IMR-90 (cell line): ENCODE data around the gene CGGBP1. TPM values are rescaled to one million over a fixed set of nuclear protein-coding genes. Genes with fewer than 3 reads are reported as not detected.

Experiments used
- ATAC-seq: fragments of 200-7000 bp; cut with Tn5 transposase; 2 replicates; pipeline ENCODE4 v1.9.1; 2020; ENCODE audit warnings: low read depth, mild to moderate bottlenecking, moderate library complexity
- BruUV-seq: library from RNA; stranded (reverse); fragments of 400-500 nt; replicated peaks from 2 replicates; lab custom pipeline; 2021; lab: Mats Ljungman, UMichigan
- CTCF ChIA-PET: fragments of 300-600 bp; formaldehyde crosslinking; extraction: SDS; loops from one replicate; lab custom pipeline; 2021; ENCODE audit warnings: antibody characterized with exemption; lab: Yijun Ruan, JAX
- POLR2A ChIA-PET: fragments of 300-600 bp; sonication (Branson Sonifier 250); formaldehyde crosslinking; loops from one replicate; lab custom pipeline; 2022; ENCODE audit warnings: antibody characterized with exemption; ENCODE audit not compliant: unreplicated experiment; lab: Charles Lee
- DNase-seq: peaks from one replicate; pipeline ENCODE4 v3.0.0; 2013
- H2AFZ ChIP-seq: replicated peaks from 2 replicates; pipeline ENCODE3; 2013; ENCODE audit warnings: low read length, mild to moderate bottlenecking; ENCODE audit not compliant: poor library complexity
- H2AK5ac ChIP-seq: 2 replicates; pipeline ENCODE4 v1.6.1; 2013; ENCODE audit warnings: low read depth, low read length, inconsistent platforms
- H2AK9ac ChIP-seq: replicated peaks from 2 replicates; pipeline ENCODE3; 2013; ENCODE audit warnings: mild to moderate bottlenecking, low read depth, low read length, moderate library complexity; ENCODE audit not compliant: poor library complexity
- H2BK120ac ChIP-seq: 2 replicates; pipeline ENCODE4 v1.6.1; 2013; ENCODE audit warnings: low read depth, low read length, inconsistent platforms
- H2BK15ac ChIP-seq: 3 replicates; pipeline ENCODE4 v1.6.1; 2013; ENCODE audit warnings: low read depth, low read length, inconsistent platforms
- H2BK20ac ChIP-seq: 2 replicates; pipeline ENCODE4 v1.6.1; 2013; ENCODE audit warnings: low read depth, mild to moderate bottlenecking, inconsistent platforms, low read length, moderate library complexity
- H2BK5ac ChIP-seq: 2 replicates; pipeline ENCODE4 v1.6.1; 2013; ENCODE audit warnings: mild to moderate bottlenecking, low read depth, low read length, inconsistent platforms; ENCODE audit not compliant: poor library complexity, severe bottlenecking
- H3K14ac ChIP-seq: replicated peaks from 2 replicates; pipeline ENCODE4 v1.6.1; 2013; ENCODE audit warnings: low read depth, low read length, inconsistent platforms
- H3K18ac ChIP-seq: 2 replicates; pipeline ENCODE4 v1.6.1; 2013; ENCODE audit warnings: low read depth, low read length, control low read depth
- H3K23ac ChIP-seq: 2 replicates; pipeline ENCODE4 v1.6.1; 2013; ENCODE audit warnings: low read depth, low read length, inconsistent platforms
- H3K27ac ChIP-seq: 2 replicates; pipeline ENCODE4 v1.5.1; 2013; ENCODE audit warnings: mild to moderate bottlenecking, control low read depth, low read length; ENCODE audit not compliant: insufficient read depth
- H3K27me3 ChIP-seq: 2 replicates; pipeline ENCODE4 v1.6.1; 2013; ENCODE audit warnings: low read length; ENCODE audit not compliant: control insufficient read depth, insufficient read depth
- H3K36me3 ChIP-seq: 2 replicates; pipeline ENCODE4 v1.6.1; 2013; ENCODE audit warnings: low read length, mixed read lengths; ENCODE audit not compliant: control insufficient read depth, insufficient read depth
- H3K4ac ChIP-seq: 2 replicates; pipeline ENCODE4 v1.6.1; 2013; ENCODE audit warnings: low read depth, low read length, inconsistent platforms
- H3K4me1 ChIP-seq: 2 replicates; pipeline ENCODE4 v1.6.1; 2013; ENCODE audit warnings: low read length, mixed read lengths; ENCODE audit not compliant: control insufficient read depth, insufficient read depth
- H3K4me2 ChIP-seq: 2 replicates; pipeline ENCODE4 v1.6.1; 2013; ENCODE audit warnings: low read depth, mild to moderate bottlenecking, control low read depth, low read length, moderate library complexity
- H3K4me3 ChIP-seq: 2 replicates; pipeline ENCODE4 v1.5.1; 2013; ENCODE audit warnings: low read depth, mild to moderate bottlenecking, control low read depth, low read length, moderate library complexity; ENCODE audit not compliant: insufficient read depth
- H3K56ac ChIP-seq: 2 replicates; pipeline ENCODE4 v1.6.1; 2013; ENCODE audit warnings: low read length, inconsistent platforms; ENCODE audit not compliant: insufficient read depth; ENCODE audit errors: extremely low read depth
- H3K79me1 ChIP-seq, 2 experiments: 2 replicates each; pipeline ENCODE4 v1.6.1; 2013; ENCODE audit warnings: low read length in 2 of 2, inconsistent platforms in 1 of 2, low read depth in 1 of 2
- H3K9ac ChIP-seq: 2 replicates; pipeline ENCODE4 v1.6.1; 2013; ENCODE audit warnings: low read depth, low read length, control low read depth
- H3K9me1 ChIP-seq: 2 replicates; pipeline ENCODE4 v1.6.1; 2013; ENCODE audit warnings: low read length, inconsistent platforms; ENCODE audit not compliant: insufficient read depth
- H3K9me3 ChIP-seq: 2 replicates; pipeline ENCODE4 v1.6.1; 2013; ENCODE audit warnings: low read length; ENCODE audit not compliant: control insufficient read depth, insufficient read depth
- H4K20me1 ChIP-seq: 2 replicates; pipeline ENCODE4 v1.6.1; 2013; ENCODE audit warnings: low read length, inconsistent platforms; ENCODE audit not compliant: insufficient read depth
- H4K5ac ChIP-seq: 2 replicates; pipeline ENCODE4 v1.6.1; 2013; ENCODE audit warnings: mild to moderate bottlenecking, low read depth, low read length, control low read depth
- H4K8ac ChIP-seq, 2 experiments: 2 replicates each; pipeline ENCODE4 v1.6.1; 2013; ENCODE audit warnings: low read depth in 2 of 2, low read length in 2 of 2, control low read depth in 1 of 2, inconsistent platforms in 1 of 2
- H4K91ac ChIP-seq: 2 replicates; pipeline ENCODE4 v1.6.1; 2013; ENCODE audit warnings: low read depth, low read length, inconsistent platforms; ENCODE audit not compliant: insufficient read depth
- BHLHE40 ChIP-seq: fragments of 150-350 bp; IDR thresholded peaks from 2 replicates; pipeline ENCODE4 v1.6.1; 2016; ENCODE audit warnings: mild to moderate bottlenecking, low read depth, low read length
- CEBPB ChIP-seq: IDR thresholded peaks from 2 replicates; pipeline ENCODE4 v1.6.1; 2012; ENCODE audit warnings: low read depth, low read length, improper control_type of control experiment
- CHD1 ChIP-seq: IDR thresholded peaks from 2 replicates; pipeline ENCODE4 v1.6.1; 2012; ENCODE audit warnings: low read depth, low read length, improper control_type of control experiment
- FOS ChIP-seq: fragments of 150-350 bp; IDR thresholded peaks from 2 replicates; pipeline ENCODE4 v1.6.1; 2016; ENCODE audit warnings: low read depth, low read length
- MAFK ChIP-seq: IDR thresholded peaks from 2 replicates; pipeline ENCODE4 v1.6.1; 2012; ENCODE audit warnings: low read depth, low read length, improper control_type of control experiment
- MAZ ChIP-seq: IDR thresholded peaks from 2 replicates; pipeline ENCODE4 v1.6.1; 2012; ENCODE audit warnings: low read depth, mild to moderate bottlenecking, low read length, improper control_type of control experiment, moderate library complexity, borderline replicate concordance
- MXI1 ChIP-seq: IDR thresholded peaks from 2 replicates; pipeline ENCODE4 v1.6.1; 2012; ENCODE audit warnings: low read depth, mild to moderate bottlenecking, low read length, moderate library complexity, borderline replicate concordance
- NFE2L2 ChIP-seq: fragments of 150-350 bp; IDR thresholded peaks from 2 replicates; pipeline ENCODE4 v1.6.1; 2016; ENCODE audit warnings: low read depth, mild to moderate bottlenecking, low read length
- POLR2A ChIP-seq: IDR thresholded peaks from 2 replicates; pipeline ENCODE4 v1.6.1; 2012; ENCODE audit warnings: mild to moderate bottlenecking, low read depth, low read length
- RAD21 ChIP-seq: IDR thresholded peaks from 2 replicates; pipeline ENCODE4 v1.6.1; 2012; ENCODE audit warnings: low read length, improper control_type of control experiment
- RCOR1 ChIP-seq: IDR thresholded peaks from 2 replicates; pipeline ENCODE4 v1.6.1; 2012; ENCODE audit warnings: mild to moderate bottlenecking, low read length, improper control_type of control experiment; ENCODE audit not compliant: insufficient replicate concordance
- RFX5 ChIP-seq: IDR thresholded peaks from 2 replicates; pipeline ENCODE4 v1.8.0; 2012; ENCODE audit warnings: low read depth, mild to moderate bottlenecking, low read length, moderate library complexity
- SMC3 ChIP-seq: fragments of 150-350 bp; IDR thresholded peaks from 2 replicates; pipeline ENCODE4 v1.6.1; 2016; ENCODE audit warnings: low read depth, mild to moderate bottlenecking, antibody characterized with exemption, low read length, moderate library complexity
- WGBS, 2 experiments: methylation state at CpG; one replicate each; pipeline versions ENCODE4 v1.1.5 to v1.1.7; 2013; ENCODE audit warnings: missing lambda C conversion rate in 2 of 2; ENCODE audit not compliant: insufficient read length in 1 of 2; ENCODE audit errors: extremely low coverage in 2 of 2; 5-methylcytosine and 5-hydroxymethylcytosine counted together
- dilution Hi-C: fragments of 300-500 bp; cut with HindIII; formaldehyde crosslinking; loops from one replicate; pipeline ENCODE4 v1.14.3; 2018; ENCODE audit warnings: low sequenced_read_pairs; ENCODE audit not compliant: unreplicated experiment
- in situ Hi-C: fragments of 300-500 bp; cut with MboI; formaldehyde crosslinking; loops from 3 replicates; pipeline ENCODE4 v1.14.3; 2019; ENCODE audit warnings: low sequenced_read_pairs, inconsistent platforms, mixed read lengths
- intact Hi-C: fragments of 100-400 bp; cut with micrococcal nuclease; formaldehyde crosslinking; loops from 2 replicates; pipeline ENCODE4 v1.10.0; 2022
- polyA plus RNA-seq, 3 experiments: library from polyadenylated mRNA; depleted of rRNA; stranded (reverse); fragments of >200 nt; gene quantifications; 2 replicates each; pipeline ENCODE4 v1.2.3, GENCODE V29; 2012; ENCODE audit warnings: low replicate concordance in 1 of 3
- total RNA-seq: library from RNA; depleted of rRNA; stranded (reverse); fragments of >200 nt; gene quantifications from 2 replicates; pipeline ENCODE4 v1.2.3, GENCODE V29; 2012
- TF ChIP-seq, protein P1 (sequence below): fragments of 150-350 bp; IDR thresholded peaks from 2 replicates; pipeline ENCODE4 v1.6.1; 2017; ENCODE audit warnings: mild to moderate bottlenecking, antibody characterized with exemption, low read length, low read depth
- TF ChIP-seq, protein P2 (sequence below): conservative IDR thresholded peaks from 2 replicates; pipeline ENCODE4 v1.5.1; 2012; ENCODE audit warnings: mild to moderate bottlenecking, low read depth, low read length, improper control_type of control experiment
- TF ChIP-seq, protein P3 (sequence below): fragments of 150-350 bp; IDR thresholded peaks from 2 replicates; pipeline ENCODE4 v1.6.1; 2016; ENCODE audit warnings: low read depth, mild to moderate bottlenecking, low read length, moderate library complexity, borderline replicate concordance

The CGGBP1 gene
- total and polyA plus RNA-seq, 2 of the 4 experiments (the other 2 are of a cell fraction), result 42.1 to 47.7 TPM

DNA sequence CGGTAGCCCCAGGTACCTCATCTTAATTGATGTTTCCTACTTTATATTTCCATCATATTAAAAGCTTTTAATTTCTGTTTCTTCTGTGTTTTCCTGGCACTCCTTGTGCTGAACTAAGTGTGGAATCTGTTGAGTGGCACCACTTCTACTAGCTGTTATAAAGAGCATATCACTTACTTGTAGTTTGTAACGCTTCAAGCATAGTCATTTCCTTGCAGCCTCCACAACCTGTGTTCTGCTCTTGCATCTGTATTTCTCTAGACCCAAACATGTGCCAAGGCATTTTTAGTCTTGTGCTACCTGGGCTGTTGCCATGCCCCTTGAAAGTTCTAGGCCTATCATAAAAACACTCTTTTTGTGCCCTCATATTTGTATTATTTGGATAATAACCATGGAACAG lies 16.3 kb upstream of the CGGBP1 start:
- H2AFZ ChIP-seq, result no peak overlapping the region
- peaks cover 30% of the 10 kb centered on the region for H4K20me1 ChIP-seq
- no peak overlapping the region for H3K14ac ChIP-seq
- H2BK15ac ChIP-seq, result no peak overlapping the region
- no peak overlapping the region for H3K4ac ChIP-seq
- DNase-seq (no peak), ATAC-seq (no peak)
- no TSS peak for BruUV-seq
- no peak overlapping the region for H3K4me2 ChIP-seq
- no peak overlapping the region for H2AK5ac ChIP-seq
- no peak overlapping the region for H3K4me3 ChIP-seq
- peaks cover 3% of the 10 kb centered on the region; the same call in 1 of the 2 replicates for H3K4me1 ChIP-seq
- no peak overlapping the region for H2BK20ac ChIP-seq
- H4K91ac ChIP-seq, result no peak overlapping the region
- peaks cover 2% of the 10 kb centered on the region; the same call in 1 of the 2 replicates for H3K9me1 ChIP-seq
- no peak overlapping the region for H2BK120ac ChIP-seq
- no peak overlapping the region for H3K9ac ChIP-seq
- H2BK5ac ChIP-seq, result no peak overlapping the region
- no peaks in the 10 kb centered on the region for H3K27me3 ChIP-seq
- peaks cover 20 to 24% of the 10 kb centered on the region in 2 experiments for H3K79me1 ChIP-seq
- no peak overlapping the region for H4K8ac ChIP-seq
- TF ChIP-seq POLR2A, result no peak
- TF ChIP-seq MAZ, result no peak
- TF ChIP-seq MAFK, result no peak
- no peak for TF ChIP-seq RCOR1
- TF ChIP-seq MXI1, result no peak
- TF ChIP-seq, protein P1, sequence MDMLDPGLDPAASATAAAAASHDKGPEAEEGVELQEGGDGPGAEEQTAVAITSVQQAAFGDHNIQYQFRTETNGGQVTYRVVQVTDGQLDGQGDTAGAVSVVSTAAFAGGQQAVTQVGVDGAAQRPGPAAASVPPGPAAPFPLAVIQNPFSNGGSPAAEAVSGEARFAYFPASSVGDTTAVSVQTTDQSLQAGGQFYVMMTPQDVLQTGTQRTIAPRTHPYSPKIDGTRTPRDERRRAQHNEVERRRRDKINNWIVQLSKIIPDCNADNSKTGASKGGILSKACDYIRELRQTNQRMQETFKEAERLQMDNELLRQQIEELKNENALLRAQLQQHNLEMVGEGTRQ, result no peak
- no peak for TF ChIP-seq CHD1
- TF ChIP-seq, protein P2, sequence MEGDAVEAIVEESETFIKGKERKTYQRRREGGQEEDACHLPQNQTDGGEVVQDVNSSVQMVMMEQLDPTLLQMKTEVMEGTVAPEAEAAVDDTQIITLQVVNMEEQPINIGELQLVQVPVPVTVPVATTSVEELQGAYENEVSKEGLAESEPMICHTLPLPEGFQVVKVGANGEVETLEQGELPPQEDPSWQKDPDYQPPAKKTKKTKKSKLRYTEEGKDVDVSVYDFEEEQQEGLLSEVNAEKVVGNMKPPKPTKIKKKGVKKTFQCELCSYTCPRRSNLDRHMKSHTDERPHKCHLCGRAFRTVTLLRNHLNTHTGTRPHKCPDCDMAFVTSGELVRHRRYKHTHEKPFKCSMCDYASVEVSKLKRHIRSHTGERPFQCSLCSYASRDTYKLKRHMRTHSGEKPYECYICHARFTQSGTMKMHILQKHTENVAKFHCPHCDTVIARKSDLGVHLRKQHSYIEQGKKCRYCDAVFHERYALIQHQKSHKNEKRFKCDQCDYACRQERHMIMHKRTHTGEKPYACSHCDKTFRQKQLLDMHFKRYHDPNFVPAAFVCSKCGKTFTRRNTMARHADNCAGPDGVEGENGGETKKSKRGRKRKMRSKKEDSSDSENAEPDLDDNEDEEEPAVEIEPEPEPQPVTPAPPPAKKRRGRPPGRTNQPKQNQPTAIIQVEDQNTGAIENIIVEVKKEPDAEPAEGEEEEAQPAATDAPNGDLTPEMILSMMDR, result no peak
- TF ChIP-seq BHLHE40, result no peak
- TF ChIP-seq, protein P3, sequence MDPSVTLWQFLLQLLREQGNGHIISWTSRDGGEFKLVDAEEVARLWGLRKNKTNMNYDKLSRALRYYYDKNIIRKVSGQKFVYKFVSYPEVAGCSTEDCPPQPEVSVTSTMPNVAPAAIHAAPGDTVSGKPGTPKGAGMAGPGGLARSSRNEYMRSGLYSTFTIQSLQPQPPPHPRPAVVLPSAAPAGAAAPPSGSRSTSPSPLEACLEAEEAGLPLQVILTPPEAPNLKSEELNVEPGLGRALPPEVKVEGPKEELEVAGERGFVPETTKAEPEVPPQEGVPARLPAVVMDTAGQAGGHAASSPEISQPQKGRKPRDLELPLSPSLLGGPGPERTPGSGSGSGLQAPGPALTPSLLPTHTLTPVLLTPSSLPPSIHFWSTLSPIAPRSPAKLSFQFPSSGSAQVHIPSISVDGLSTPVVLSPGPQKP, result no peak
- no peak for TF ChIP-seq CEBPB
- TF ChIP-seq FOS, result no peak
- TF ChIP-seq SMC3, result no peak
- TF ChIP-seq RFX5, result no peak
- no peak for TF ChIP-seq RAD21
- TF ChIP-seq NFE2L2, result no peak
- H3K9me3 ChIP-seq, result no peaks in the 10 kb centered on the region
- H2AK9ac ChIP-seq, result no peak overlapping the region
- ChIA-PET POLR2A (no interaction called here), CTCF (no interaction called here)
- H3K36me3 ChIP-seq, result no peaks in the 10 kb centered on the region
- intact Hi-C loops (no loop called here), dilution Hi-C loops (no loop called here), in situ Hi-C loops (no loop called here)
- no CpG with 5 or more reads among the region's 2 CpGs for WGBS, 2 experiments
- no peak overlapping the region for H4K5ac ChIP-seq
- H3K27ac ChIP-seq, result no peak overlapping the region
- no peak overlapping the region for H3K18ac ChIP-seq
- no peak overlapping the region for H3K56ac ChIP-seq
- no peak overlapping the region for H3K23ac ChIP-seq
